ENCODE results near the gene ST6GALNAC3. TPM values are rescaled to one million over a fixed set of nuclear protein-coding genes. Genes with fewer than 3 reads are reported as not detected.

Gene ST6GALNAC3
- total RNA-seq, 1 experiment from 2014 or later: 2.2 TPM

- H3K4me3 ChIP-seq (replicated peaks in 1 of 2; ENCODE audit: low read depth in 1 of 2, low read length in 2 of 2): no peak overlapping the region
- no peak overlapping the region for H3K27ac ChIP-seq (ENCODE audit: low read depth, low read length)
- peaks cover 9 to 20% of the 10 kb centered on the region in 2 experiments for H3K4me1 ChIP-seq (ENCODE audit: control insufficient read depth in 1 of 2, insufficient read depth in 2 of 2, low read length in 2 of 2)
- no peaks in the 10 kb centered on the region for H3K27me3 ChIP-seq (ENCODE audit: insufficient read depth, low read length)
- H2AFZ ChIP-seq (ENCODE audit: low read depth, low read length, poor library complexity, severe bottlenecking): no peak overlapping the region
- BruUV-seq (replicated peaks): no TSS peak
- no peak for ATAC-seq
- H3K79me2 ChIP-seq (ENCODE audit: insufficient read depth, low read length): no peaks in the 10 kb centered on the region
- intact Hi-C loops (cut with micrococcal nuclease): no loop called here
- ChIA-PET POLR2A (no interaction called here), RAD21 (ENCODE audit: low non-redundant PET in 1 of 2, low total read pairs in 2 of 2, uncharacterized antibody in 2 of 2, unreplicated experiment in 2 of 2) (no interaction called here), CTCF (no interaction called here)
- TF ChIP-seq SIN3A (IDR thresholded peaks at IDR 0.05; ENCODE audit: low read depth) (no peak), FOSL1 (IDR thresholded peaks at IDR 0.05; ENCODE audit: low read depth) (no peak), MAX (IDR thresholded peaks at IDR 0.05) (no peak), TCF7L2 (IDR thresholded peaks at IDR 0.05; ENCODE audit: borderline replicate concordance, extremely low read depth, insufficient read depth, insufficient read length) (no peak), JUND (IDR thresholded peaks at IDR 0.05) (no peak), EZH2phosphoT487 (IDR thresholded peaks at IDR 0.05; ENCODE audit: borderline replicate concordance) (no peak)
- no peak for DNase-seq (ENCODE audit: low read depth, low spot score)
- H3K36me3 ChIP-seq (ENCODE audit: control insufficient read depth in 1 of 2, insufficient read depth in 2 of 2, low read length in 2 of 2): no peaks in the 10 kb centered on the region
- H3K9ac ChIP-seq (ENCODE audit: low read length): no peak overlapping the region
- H3K4me2 ChIP-seq (ENCODE audit: low read length): no peak overlapping the region; the same call in 1 of the 2 replicates
- no peaks in the 10 kb centered on the region for H4K20me1 ChIP-seq (ENCODE audit: insufficient read depth)
- H3K9me2 ChIP-seq (ENCODE audit: insufficient read depth): no peaks in the 10 kb centered on the region
- no peaks in the 10 kb centered on the region for H3K9me3 ChIP-seq (ENCODE audit: control insufficient read depth in 1 of 2, insufficient read depth in 1 of 2, low read depth in 1 of 2, low read length in 2 of 2)
Measured at GRCh38 chr1:76268341-76268740, 193.8 kb downstream of the ST6GALNAC3 start.

- Histone ChIP-seq H3K4me1 (ENCODE audit: control insufficient read depth in 1 of 2, insufficient read depth in 2 of 2, low read length in 2 of 2) (peaks cover 9 to 20% of the 10 kb centered on the region in 2 experiments), H4K20me1 (ENCODE audit: insufficient read depth) (no peaks in the 10 kb centered on the region), H2AFZ (ENCODE audit: low read depth, low read length, poor library complexity, severe bottlenecking) (no peak overlapping the region), H3K9me2 (ENCODE audit: insufficient read depth) (no peaks in the 10 kb centered on the region), H3K4me3 (replicated peaks in 1 of 2; ENCODE audit: low read depth in 1 of 2, low read length in 2 of 2) (no peak overlapping the region), H3K79me2 (ENCODE audit: insufficient read depth, low read length) (no peaks in the 10 kb centered on the region), H3K9me3 (ENCODE audit: control insufficient read depth in 1 of 2, insufficient read depth in 1 of 2, low read depth in 1 of 2, low read length in 2 of 2) (no peaks in the 10 kb centered on the region), H3K4me2 (ENCODE audit: low read length) (peak overlapping the region; percentile 3), H3K9ac (ENCODE audit: low read length) (no peak overlapping the region), H3K27ac (ENCODE audit: low read depth, low read length) (no peak overlapping the region), H3K36me3 (ENCODE audit: control insufficient read depth in 1 of 2, insufficient read depth in 2 of 2, low read length in 2 of 2) (no peaks in the 10 kb centered on the region), H3K27me3 (ENCODE audit: insufficient read depth, low read length) (no peaks in the 10 kb centered on the region)
- TF ChIP-seq JUND (IDR thresholded peaks at IDR 0.05) (peak; percentile 19; the same call in 1 of the 2 replicates), FOSL1 (IDR thresholded peaks at IDR 0.05; ENCODE audit: low read depth) (peak; percentile 10; the same call in 1 of the 2 replicates), RAD21 (IDR thresholded peaks at IDR 0.05; ENCODE audit: low read depth) (no peak), TCF7L2 (IDR thresholded peaks at IDR 0.05; ENCODE audit: borderline replicate concordance, extremely low read depth, insufficient read depth, insufficient read length) (no peak), CBX3 (IDR thresholded peaks at IDR 0.05; ENCODE audit: low read depth) (peak; percentile 51; the same call in 1 of the 2 replicates), SP1 (IDR thresholded peaks at IDR 0.05; ENCODE audit: low read depth) (0 out of 2 replicates have a peak, but pooled peaks have one; percentile 17), CEBPB (IDR thresholded peaks at IDR 0.05; ENCODE audit: low read depth) (0 out of 2 replicates have a peak, but pooled peaks have one; percentile 23), POLR2A (IDR thresholded peaks at IDR 0.05; ENCODE audit: borderline replicate concordance, extremely low read depth, insufficient read depth, insufficient read length) (no peak)
- no peak for DNase-seq (ENCODE audit: low read depth, low spot score)
- BruUV-seq (replicated peaks): no TSS peak
- CTCF ChIA-PET: no interaction called here
- intact Hi-C loops (cut with micrococcal nuclease): no loop called here
- peak; percentile 61 for ATAC-seq
- RAD21 ChIA-PET (ENCODE audit: low non-redundant PET in 1 of 2, low total read pairs in 2 of 2, uncharacterized antibody in 2 of 2, unreplicated experiment in 2 of 2): no interaction called here
- POLR2A ChIA-PET: no interaction called here
Measured at GRCh38 chr1:76269155-76269554, 194.6 kb downstream of the ST6GALNAC3 start.

All from HCT116 (cell line).